Dendritic cell treated with granulocyte-macrophage colony-stimulating factor and Interleukin-4, amounts not matched to agents 40 ng/mL and 50 ng/mL, for 4 days (primary cell): ENCODE measurements around the gene LRWD1.
"Not testable (repeated sequence)": the region's sequence is repeated elsewhere in the genome, so short reads cannot be mapped to it uniquely, and the experiment has no call there.

Source experiments
- H3K27ac Mint-ChIP-seq: one replicate; pipeline ENCODE4 v1.8.0; 2022; ENCODE audit warnings: mild to moderate bottlenecking, mixed read lengths
- H3K27me3 Mint-ChIP-seq: one replicate; pipeline ENCODE4 v1.8.0; 2022; ENCODE audit warnings: mild to moderate bottlenecking, mixed read lengths
- H3K36me3 Mint-ChIP-seq: one replicate; pipeline ENCODE4 v1.8.0; 2022; ENCODE audit warnings: low read depth, mixed read lengths
- H3K4me1 Mint-ChIP-seq: one replicate; pipeline ENCODE4 v1.8.0; 2022; ENCODE audit warnings: low read depth, mixed read lengths
- H3K4me3 Mint-ChIP-seq: one replicate; pipeline ENCODE4 v1.8.0; 2022; ENCODE audit warnings: mild to moderate bottlenecking, moderate library complexity, mixed read lengths
- H3K9me3 Mint-ChIP-seq: one replicate; pipeline ENCODE4 v1.8.0; 2022; ENCODE audit warnings: mixed read lengths
- intact Hi-C: fragments of 100-400 bp; cut with micrococcal nuclease; formaldehyde crosslinking; loops from one replicate; pipeline ENCODE4 v1.15.0; 2022

LRWD1 gene

DNA sequence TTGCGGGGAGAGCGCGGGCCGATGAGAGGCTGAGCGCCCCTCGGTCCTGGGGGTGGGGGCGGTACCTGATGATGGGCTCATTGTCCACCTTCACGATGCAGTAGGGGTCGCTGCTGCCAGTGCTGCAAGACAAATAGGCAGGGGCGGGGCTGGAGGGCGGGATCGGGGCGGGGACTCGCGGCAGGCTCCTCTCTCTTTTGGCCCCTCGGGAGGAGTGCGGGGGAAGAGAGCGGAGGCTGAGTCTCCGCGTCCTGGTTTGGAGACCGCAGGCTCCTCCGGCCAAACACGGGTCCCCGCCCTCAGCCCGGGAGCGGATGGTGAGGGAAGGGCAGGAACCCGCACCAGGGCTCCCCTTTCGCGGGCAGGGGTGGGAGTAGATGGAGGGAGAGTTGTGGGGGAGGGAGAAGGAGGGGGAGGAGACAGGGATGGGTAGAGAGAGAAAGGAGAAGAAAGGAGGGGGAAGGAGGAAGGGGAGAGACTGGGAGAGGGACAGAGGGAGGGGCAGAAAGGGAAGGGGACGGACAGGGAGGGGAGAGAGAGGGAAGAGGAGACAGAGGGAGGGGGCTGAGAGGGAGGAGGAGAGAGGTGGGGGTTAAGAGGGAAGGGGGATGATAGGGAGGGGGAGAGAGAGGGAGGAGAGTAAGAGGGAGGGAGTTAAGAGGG lies 47.2 kb downstream of the LRWD1 start:
- H3K27me3 Mint-ChIP-seq, H3K36me3 Mint-ChIP-seq, H3K9me3 Mint-ChIP-seq, H3K4me1 Mint-ChIP-seq, intact Hi-C loops: not testable (repeated sequence)
- Mint-ChIP-seq H3K27ac (peak overlapping the region; percentile 97), H3K4me3 (peak overlapping the region; percentile 75)

DNA sequence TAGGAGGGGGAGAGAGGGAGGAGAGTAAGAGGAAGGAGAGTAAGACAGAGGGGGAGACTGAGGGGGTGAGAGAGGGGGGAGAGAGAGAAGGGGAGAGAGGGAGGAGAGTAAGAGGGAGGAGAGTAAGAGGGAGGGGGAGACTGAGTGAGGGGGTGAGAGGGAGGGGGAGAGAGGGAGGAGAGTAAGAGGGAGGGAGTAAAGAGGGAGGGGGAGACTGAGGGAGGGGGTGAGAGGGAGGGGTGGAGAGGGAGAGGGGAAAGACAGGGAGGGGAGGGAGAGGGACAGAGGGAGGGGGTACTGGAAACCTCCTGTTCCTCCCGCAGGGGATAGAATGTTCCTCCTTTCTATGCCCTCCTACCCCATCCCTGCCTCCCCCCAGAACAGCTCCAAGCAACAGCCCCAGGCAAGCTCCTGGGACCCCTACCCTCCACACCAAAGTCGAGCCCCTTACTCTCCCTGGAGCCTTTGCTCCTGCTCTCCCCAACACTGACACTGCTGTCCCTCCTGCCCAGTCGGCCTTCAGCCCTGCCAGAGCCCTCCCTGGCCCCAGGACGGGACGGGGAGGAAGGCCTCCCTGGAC lies 47.9 kb downstream of the LRWD1 start:
- peak overlapping the region; percentile 75 for H3K4me3 Mint-ChIP-seq
- H3K9me3 Mint-ChIP-seq, H3K27me3 Mint-ChIP-seq: not testable (repeated sequence)

DNA sequence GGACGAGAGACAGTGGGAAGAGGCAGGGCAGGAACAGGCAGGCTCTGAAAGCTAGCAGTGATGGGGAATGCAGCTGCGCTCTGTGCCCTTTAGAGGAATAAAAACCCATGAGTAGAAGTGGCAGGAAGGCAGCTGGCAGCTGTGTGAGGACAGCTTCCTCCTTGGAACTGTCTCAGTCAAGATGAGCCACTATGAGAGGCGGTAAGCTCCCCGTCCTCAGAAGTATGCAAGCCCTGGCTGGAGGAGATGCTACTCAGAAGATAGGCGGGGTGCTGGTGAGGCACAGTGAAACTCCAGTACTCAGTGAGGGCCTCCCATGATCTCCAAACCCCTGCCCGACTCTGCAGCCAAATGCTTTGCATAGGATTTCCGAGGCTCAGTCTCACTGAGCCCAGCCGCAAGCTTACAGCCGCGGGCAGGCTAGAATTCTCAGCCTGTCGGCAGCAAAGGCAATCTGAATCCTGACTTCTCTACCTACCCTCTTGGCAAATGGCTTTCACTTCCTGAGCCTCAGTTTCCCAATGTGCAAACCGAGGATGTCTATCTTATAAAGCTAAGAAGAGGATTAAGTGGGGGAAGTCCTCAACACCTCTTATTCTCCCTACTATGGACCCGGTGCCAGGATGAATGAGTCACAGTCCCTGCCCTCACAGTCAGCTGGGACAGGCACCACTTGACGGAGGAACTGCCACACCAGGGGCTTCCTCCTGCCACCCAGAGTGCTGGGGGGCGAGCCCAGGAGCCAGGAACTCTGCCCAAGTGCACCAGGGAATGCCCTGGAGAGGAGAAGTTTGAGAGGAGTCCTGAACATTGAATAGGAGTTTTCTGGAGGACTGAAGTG lies 50.3 kb downstream of the LRWD1 start:
- H3K27ac Mint-ChIP-seq, H3K4me1 Mint-ChIP-seq, H3K27me3 Mint-ChIP-seq, intact Hi-C loops, H3K36me3 Mint-ChIP-seq, H3K9me3 Mint-ChIP-seq, H3K4me3 Mint-ChIP-seq: not testable (repeated sequence)

More for the DNA sequence above, 47.9 kb downstream of the LRWD1 start:
- intact Hi-C loops, H3K36me3 Mint-ChIP-seq, H3K4me1 Mint-ChIP-seq: not testable (repeated sequence)
- peak overlapping the region; percentile 97 for H3K27ac Mint-ChIP-seq

DNA sequence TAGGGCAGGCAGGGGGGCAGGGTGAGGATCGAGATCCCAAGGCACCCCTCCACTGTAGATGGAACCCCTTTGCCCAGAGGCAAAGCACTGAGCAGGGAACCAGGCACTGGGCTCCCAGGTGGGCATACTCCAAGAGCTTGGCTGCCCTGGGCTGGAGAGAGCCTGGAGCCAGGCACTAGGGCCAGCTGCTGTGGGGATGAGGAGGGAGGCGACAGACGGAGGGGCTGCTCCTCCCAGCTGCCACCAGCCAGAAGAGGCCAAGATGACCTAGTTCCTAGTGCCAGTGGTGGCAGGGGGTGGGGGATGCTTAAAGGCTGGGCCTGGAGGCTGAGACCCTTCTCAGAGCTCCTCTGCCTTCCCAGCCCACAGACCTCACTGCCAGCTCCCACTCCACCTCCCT lies 51.1 kb downstream of the LRWD1 start:
- H3K27ac Mint-ChIP-seq, H3K4me3 Mint-ChIP-seq, H3K27me3 Mint-ChIP-seq, intact Hi-C loops, H3K4me1 Mint-ChIP-seq, H3K36me3 Mint-ChIP-seq, H3K9me3 Mint-ChIP-seq: not testable (repeated sequence)

DNA sequence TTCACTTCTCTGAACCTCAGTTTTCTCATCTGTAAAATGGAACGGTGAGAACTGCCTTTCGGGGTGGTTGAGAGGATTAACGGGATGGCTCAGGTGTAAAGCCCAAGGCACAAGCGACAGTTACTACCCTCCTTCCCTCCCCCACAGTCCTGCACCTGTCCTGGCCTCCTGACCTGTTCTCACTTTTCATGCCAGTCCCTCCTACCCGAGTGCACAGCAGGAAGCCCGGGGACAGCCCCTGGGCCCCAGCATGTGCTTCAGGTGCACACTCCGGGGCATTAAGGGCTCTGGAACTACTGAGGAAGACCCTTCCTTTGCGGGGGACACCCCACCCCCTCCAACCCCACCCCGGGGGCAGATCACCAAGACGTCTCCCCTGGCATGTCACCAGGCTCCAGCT lies 52.2 kb downstream of the LRWD1 start:
- H3K36me3 Mint-ChIP-seq, H3K4me3 Mint-ChIP-seq, intact Hi-C loops, H3K27me3 Mint-ChIP-seq, H3K27ac Mint-ChIP-seq, H3K4me1 Mint-ChIP-seq, H3K9me3 Mint-ChIP-seq: not testable (repeated sequence)

DNA sequence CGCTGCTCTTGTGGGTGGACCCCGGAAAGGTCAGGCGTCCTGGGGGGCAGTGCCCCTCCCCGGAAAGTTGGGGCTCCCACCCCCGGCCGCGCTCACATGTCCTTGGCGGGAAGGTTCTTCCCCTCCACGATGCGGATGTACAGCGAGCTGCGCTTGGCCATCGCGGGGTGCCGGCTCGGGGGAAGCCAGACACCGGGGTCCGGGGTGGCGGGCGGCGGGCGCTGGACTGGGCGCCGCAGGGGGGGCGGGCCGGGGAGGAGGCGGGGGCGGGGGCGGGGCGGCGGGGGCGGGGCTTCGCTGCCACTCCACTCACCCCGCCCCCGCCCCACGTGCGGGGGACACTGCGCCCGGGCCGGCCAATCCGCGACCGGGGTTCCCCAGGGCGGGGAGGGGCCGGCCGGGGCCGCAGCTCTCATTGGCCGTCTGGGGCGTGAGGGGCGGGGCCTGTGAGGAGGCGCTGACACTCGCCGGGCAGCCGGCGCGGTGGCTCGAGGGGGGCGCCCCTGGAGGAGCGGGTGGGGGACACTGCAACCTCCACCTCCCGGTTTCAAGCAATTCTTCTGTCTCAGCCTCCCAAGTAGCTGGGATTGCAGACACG lies 52.9 kb downstream of the LRWD1 start, which contains the start of gene RASA4B:
TSS of gene RASA4B (minus strand) at position 228 of the 598 bp plus-strand sequence. CDS start at position 161, 67 bp downstream.
- H3K4me1 Mint-ChIP-seq, H3K27me3 Mint-ChIP-seq, H3K27ac Mint-ChIP-seq, H3K9me3 Mint-ChIP-seq, intact Hi-C loops, H3K36me3 Mint-ChIP-seq: not testable (repeated sequence)
- peak within 1 kb of the TSS; percentile 23 for H3K4me3 Mint-ChIP-seq

DNA sequence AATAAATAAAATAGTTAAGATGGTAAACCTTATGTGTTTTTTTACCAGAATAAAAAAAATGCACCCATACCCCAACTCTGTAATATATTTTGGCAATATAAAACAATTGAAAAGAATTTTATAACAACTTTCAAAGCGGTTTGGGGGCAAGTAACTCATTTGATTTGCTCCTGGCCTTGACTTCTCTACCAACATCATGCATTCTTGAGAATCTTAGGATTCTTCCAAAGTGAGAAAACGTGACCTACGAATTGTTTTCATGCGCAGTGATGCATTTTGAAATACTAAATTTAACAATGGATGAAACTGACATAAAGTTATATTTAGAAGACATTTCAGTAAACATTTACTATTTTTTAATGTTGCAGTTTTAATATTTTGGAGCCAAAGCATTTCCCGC lies 56.0 kb downstream of the LRWD1 start:
- H3K4me3 Mint-ChIP-seq, H3K27me3 Mint-ChIP-seq, intact Hi-C loops, H3K36me3 Mint-ChIP-seq, H3K27ac Mint-ChIP-seq, H3K4me1 Mint-ChIP-seq, H3K9me3 Mint-ChIP-seq: not testable (repeated sequence)
